ENCODE measurements around the gene NUP50.
A peak's percentile ranks its signal among the peaks of the same experiment; 100 is the strongest.
"Not testable (repeated sequence)": the region's sequence is repeated elsewhere in the genome, so short reads cannot be mapped to it uniquely, and the experiment has no call there.

Gene NUP50

DNA sequence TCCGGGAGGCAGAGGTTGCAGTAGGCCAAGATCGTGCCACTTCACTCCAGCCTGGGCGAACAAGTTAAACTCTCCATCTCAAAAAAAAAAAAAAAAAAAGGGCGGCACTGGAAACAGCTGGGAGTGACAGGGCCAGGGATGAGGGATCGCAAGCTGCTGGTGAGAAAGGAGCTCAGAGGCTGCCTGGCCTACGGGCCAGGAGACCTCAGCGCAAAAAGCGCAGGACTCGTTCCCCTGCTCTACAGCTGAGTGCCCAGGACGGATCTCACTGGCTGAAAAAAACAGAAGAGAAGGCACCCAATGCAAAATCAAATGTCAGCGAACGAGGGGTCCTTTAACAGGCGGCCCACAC lies 650 bp upstream of the NUP50 start:
- DNase-seq: peak; percentile 61

DNA sequence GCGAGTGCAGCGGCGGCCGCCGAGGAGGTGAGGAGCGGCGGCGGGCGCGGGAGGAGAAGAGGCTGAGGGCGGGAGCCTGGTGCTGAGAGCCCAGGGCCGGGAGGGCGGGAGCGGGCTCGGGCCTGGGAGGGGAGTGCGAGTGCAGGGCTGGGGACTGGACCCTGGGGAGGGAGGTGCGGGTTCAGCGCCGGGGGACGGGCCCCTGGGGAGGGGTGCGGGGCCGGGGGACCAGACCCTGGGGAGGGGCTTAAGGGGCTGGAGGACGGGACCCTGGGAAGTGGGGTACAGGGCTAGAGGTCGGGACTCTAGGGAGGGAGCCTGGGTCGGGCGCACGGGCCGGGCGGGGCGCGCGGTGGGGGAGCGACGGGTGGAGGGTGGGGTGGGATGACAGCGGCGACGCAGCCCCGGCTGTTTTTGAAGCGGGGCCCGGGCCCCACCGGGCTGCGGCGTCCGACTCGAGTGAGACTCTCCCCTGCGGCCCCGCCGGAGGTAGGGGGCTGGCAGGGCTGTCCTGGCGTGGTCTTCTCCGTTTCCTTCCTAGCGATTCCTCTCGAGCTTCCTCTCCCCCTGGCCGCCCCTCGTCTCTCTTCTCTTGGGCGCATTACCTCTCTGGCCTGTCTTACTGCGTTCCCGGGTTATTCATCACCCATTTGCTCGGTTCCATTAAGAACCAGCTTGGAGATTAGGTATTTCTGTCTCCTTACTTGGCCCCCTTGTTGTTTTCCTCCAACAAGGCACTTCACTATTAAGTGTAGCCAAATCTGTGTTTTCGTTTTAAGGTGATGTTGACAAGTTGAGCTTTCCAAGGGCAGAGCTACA lies 754 bp downstream of the NUP50 start:
- peak; percentile 61 for DNase-seq

DNA sequence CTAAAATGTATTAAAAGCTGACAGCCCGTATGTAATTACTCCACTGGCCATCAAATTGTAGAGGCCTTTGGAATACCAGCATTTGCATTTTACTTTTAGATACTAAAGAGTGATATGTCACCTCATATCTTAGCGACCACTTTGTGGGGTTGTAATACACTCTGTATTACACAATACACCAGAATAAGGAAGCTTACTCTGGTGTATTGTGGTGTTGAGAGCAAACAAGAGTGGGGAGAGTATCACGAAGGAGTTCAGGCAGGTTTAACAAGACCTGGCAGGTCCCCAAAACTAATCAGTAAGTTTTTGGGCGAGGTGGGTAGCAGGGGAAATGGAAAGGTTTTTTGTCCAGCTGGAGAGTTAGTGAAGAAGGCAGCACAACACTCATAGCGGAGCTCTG lies 3.2 kb downstream of the NUP50 start:
- peak; percentile 77 for DNase-seq

DNA sequence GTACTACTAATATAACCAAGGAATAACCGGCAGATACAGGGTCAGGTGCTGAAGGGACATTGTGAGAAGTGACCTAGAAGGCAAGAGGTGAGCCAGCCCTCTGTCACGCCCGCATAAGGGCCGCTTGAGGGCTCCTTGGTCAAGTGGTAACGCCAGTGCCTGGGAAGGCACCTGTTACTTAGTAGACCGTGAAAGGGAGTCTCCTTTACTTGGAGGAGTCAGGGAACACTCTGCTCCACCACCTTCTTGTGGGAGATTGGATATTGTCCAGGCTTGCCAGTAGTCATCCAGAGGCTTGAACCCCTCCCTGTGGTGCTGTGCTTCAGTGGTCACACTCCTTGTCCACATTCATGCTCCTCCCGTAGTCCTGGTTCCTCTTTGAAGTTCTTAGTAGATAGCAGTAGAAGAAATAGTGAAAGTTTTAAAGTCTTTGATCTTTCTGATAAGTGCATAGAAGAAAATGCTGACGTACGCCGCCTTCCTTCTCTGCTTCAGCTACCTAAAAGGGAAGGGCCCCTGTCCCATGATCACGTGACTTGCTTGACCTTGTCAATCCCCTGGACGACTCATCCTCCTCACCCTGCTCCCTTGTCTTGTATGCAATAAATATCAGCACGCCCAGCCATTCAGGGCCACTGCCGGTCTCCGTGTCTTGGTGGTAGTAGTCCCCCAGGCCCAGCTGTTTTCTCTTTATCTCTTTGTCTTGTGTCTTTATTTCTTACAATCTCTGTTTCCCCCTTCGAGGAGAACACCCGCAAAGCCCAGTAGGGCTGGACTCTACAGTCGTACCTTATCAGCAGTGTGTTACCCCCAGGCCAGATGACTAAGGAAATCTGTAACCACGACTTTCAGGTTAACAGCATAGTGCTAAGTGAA lies 6.1 kb downstream of the NUP50 start:
- DNase-seq: peak; percentile 88

DNA sequence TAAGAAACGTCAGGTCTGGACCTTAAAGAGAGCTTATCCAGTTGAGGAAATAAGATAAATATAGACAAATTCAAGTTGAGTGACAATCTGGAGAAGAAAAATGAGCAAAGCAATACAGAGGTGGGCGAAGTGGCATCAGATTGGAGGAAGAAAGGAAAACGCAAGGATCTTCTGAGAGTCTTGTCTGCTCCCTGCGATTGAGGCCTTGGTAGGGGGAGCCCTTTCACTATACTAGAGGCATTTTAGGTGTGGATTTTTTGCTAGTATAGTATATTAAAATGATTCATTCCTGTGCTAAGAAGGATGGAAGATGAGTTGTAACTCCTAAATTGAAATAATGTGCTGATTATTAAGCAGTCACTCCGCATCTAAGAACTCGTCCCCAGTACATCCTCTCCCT lies 8.1 kb downstream of the NUP50 start:
- DNase-seq: no peak

DNA sequence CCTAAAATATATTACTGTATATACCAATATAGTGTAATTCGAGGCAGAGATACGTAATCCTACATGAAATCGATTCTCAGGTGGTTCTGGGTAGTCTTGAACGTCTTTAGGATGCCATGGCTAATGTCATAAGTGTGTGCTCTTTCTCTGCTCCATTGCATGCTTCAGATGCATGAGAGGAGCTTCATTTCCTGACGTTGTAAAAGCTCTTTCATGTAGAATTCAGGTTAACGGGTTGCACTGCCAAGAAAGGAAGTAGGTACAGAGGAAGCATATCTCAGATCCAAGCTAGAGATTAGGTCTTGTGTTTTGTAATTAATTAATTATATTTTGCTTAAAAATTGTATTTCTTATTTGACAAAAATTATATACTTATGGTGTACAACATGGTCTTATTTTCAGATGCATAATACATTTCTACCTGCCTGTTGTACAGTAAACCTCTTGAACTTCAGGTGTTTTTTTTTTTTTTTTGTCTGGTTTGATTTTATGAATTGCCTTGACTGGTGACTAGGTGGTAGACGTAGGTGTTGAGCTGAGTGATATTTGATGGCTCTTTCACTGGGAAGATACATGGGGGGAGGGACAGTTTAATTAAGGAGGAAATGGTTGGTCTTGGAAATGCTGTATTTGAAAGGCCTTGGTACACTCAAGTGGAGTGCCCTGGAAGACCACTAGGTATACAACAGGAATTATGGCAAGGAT lies 9.3 kb downstream of the NUP50 start:
- peak; percentile 47 for DNase-seq

DNA sequence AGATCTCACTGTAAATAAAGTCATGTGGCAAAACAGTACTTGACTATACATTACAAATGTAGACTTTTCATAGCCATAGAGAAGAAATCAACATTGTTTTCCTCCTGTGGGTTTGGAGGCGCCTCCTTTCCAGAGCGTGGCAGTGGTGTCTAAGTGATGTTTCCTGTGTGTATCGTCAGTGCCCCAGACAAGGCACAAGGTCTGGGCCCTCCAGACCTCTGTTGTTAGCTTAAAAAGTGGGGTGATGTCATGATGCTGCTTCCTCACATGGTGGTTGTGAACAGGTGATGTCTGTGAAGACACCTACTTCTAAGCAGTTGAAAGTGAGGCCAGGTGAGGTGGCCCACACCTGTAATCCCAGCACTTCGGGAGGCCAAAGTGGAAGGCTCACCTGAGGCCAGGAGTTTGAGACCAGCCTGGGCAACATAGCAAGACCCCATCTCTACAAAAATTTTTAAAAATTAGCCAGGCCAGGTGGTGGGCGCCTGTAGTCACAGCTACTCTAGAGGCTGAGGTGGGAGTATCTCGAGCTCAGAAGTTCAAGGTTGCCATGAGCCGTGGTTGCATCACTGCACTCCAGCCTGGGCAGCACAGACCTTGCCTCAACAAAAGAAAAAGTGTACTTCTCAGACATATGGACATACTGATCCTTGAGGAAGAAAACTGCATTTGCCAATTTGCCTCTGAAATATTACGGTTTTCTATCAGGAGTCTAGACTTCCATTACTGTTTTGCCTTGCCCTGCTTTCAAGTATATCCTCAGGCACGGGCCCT lies 15.7 kb downstream of the NUP50 start:
- no peak for DNase-seq

DNA sequence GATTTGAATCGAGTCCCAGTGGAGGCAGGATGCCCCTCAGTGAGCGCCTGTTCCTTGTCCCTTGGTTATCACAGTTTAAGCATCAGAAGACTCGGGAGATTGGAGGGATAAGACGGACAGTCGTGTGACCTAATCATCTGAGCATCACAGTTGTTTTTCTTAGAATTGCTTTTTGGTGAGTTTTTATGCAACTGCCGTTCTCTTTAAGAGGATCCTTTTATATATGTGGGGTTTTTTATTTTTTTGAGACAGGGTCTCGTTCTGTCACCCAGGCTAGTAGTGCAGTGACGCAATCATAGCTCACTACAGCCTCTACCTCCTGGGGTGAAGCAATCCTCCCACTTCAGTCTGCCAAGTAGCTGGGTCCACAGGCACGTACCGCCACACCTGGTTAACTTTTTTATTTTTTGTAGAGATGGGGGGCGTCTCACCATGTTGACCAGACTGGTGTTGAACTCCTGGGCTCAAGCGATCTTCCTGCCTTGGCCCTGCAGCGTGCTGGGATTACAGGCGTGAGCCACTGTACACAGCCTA lies 16.5 kb downstream of the NUP50 start:
- peak; percentile 62 for DNase-seq

DNA sequence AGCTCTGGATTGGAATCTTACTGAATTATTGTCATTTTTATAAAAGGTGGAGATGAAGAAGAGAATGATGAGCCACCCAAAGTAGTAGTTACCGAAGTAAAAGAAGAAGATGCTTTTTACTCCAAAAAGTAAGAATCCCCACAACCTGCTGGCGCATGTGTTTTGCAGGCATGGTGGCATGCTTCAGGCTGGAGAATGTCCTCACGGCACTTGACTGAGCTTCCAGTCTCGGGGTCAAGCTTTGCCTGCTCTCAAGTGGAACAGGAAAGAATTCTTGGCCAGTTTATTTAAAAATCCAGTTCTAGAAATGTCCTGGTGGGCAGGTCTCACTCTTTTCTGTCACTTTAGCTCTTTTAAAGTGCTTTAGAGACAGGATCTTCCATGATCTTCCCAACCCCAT lies 17.5 kb downstream of the NUP50 start:
- DNase-seq: no peak

DNA sequence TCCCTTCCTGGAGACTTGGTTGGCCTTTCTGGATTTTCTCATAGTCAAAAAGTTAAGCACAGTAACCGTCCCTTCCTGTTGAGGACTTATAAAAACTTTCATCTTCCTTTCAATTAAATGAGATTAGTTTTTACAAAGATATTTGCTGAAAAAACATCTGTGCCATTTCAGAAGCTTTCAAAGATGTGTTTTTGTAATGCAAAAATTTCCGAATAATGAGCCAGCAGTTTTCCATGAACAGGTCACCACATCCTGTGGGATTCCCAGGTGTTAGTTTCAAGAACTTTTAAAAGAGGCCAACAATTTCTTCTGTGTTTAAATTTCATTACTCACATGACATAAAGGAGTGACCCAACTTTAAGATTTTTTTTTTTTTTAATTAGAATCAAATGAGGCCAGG lies 18.0 kb downstream of the NUP50 start:
- no peak for DNase-seq

DNA sequence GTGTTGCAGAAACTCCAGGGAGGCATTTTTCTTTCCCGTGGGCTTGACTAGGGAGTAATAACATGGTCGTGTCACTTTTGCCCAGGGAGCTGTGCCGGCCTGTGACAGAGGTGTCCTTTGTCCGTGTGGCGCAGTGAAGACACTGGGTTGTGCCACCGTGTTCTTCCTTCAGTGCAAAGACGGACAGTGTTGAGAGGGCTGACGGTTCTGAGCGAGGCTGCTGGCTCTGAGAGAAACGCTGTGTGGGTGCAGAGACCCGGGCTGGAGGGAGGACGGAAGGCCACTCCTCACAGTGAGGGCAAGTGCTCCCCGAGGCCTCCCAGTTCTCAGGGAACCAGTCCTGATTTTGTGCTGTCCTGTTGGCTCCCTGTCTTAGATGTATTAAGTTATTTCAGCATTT lies 20.2 kb downstream of the NUP50 start:
- no peak for DNase-seq

DNA sequence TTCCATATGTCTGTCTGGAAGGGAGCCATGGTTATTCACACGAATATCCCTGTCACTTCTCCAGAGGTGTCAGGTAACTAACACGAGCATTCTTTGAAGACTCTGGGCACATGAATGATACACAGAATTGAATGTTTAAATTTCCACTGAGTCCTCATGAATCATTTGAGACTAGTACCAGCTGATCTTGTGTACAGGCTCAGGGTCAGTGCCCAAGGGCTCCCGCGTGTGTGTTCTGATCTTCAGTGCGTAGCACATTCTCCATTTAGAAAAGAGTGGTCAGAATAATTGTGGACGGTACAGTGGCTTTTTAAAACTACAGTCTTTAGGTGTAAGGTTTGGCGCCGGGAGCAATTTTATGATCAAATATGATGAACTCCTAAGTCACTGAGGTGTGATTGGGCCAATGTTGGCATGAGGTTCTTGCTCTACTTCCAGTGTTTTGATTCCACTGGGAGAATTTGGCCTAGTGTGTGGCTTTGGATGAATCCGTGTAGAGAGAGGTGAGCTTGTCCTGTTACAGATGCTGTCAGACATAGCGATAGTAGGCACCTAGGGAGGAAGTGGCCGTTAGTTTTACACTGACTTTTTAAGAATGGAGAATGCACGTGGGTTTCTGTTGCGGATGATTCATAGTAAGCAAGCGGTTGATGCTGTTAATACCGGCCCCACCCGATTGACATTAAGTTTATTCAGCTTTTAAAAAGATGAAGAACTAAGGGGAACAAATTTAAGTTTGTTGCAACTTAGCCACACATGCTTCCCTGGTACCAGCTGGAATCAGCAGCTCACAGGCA lies 22.2 kb downstream of the NUP50 start:
- no peak for DNase-seq

DNA sequence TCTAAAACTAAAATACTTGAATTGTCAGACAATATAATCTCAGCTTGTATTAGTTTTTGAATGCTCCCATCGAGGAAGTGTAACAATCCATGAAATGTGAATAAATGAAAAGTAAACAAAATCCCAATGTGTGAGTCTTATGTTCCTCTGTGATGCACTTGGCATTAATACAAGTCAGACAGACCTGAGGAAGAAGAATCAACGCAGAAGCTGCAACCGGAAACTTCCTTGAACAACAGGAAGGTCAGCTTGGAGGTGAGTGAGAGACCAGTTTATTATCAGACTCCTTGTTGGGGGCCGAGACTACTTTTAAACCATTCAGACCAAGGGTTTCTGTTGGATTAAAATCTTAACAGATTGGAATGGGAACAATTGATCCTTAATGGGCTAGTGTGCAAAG lies 24.2 kb downstream of the NUP50 start:
- no peak for DNase-seq

DNA sequence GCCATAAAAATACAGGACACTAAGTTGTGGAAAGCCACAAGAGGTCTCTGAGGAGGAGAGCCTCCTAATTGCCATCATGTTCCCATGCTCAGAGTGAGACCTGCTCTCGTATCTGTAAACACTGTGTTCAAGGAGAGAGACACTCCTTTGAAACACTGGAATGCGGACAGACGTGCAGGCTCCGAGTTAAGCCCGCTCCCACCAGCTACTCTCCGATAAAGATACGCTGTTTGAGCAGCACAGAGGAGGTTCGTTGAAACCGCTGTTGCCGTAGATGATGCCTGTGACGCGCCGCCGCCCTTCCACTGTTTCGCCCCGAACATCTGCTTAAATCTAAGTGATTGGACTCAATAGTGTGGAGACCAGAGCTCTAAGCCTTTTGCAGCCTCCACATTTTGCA lies 25.1 kb downstream of the NUP50 start:
- DNase-seq: no peak

DNA sequence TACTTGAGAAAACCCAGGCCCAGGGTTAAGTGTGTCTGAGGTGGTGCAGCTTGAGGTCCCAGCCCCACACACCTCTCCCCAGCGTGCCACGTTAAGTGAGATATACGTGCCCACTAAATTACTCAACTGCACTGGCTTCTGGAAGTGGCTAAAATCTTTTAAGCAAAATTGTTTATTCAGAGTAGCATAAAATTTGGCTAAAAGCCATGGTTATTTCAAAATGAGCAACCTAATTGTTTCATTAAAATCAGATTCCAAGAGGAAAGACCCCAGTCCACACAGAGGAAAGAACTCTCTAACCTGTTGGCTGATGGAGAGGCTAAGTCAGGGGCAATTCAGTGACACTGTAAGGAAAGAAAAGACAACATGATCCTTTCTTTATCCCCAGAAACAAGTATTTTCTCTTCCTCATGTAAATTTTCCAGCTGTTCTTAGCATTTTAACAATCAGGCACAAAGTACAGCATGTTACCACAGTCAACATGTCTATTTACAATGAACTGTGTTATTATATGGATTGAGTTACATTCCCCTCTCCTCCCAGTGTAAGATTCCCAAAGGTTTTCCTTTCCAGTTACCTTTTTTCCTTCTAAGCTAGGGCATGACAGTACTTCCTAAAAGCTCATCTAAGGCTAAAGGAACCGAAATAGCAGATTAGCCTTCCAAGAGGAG lies 26.6 kb downstream of the NUP50 start:
- DNase-seq: no peak

DNA sequence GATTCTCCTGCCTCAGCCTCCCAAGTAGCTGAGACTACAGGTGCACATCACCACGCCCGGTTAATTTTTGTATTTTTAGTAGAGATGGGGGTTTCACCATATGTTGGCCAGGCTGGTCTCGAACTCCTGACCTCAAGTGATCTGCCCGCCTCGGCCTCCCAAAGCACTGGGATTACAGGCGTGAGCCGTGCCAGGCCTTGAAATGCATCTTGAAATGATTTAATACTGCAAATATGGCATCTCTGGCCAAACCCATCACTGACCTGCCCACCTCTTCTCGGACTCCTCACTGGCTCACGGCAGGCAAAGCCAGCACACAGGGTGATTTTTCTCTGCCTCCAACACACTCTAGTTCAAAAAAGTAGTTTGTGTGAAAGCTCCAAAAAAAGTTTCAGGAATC lies 28.0 kb downstream of the NUP50 start:
- DNase-seq: not testable (repeated sequence)

DNA sequence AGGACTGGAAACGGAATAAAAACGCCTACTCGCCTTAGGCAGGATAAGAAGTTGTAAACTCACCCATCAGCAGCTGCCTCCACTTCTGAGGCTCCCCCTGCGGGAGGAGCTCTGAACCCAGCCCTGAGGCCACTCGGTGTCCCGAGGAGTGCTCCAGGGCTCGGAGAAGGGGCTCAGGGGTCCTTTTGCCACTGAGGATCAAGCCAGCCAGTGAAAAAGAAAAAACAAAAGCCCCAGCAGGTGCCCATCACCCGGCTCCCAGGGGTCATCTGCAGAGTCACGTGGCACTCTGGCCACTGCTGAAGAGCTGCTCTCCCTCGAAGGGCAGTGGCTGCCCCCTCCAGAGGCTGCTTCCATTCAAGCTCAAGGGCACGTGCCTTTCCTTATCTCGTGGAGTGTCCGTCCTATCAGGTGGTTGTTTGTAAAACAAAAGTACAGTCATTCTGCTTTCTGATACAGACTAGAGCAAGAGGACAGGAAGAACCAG lies 29.0 kb downstream of the NUP50 start:
- DNase-seq: no peak

DNA sequence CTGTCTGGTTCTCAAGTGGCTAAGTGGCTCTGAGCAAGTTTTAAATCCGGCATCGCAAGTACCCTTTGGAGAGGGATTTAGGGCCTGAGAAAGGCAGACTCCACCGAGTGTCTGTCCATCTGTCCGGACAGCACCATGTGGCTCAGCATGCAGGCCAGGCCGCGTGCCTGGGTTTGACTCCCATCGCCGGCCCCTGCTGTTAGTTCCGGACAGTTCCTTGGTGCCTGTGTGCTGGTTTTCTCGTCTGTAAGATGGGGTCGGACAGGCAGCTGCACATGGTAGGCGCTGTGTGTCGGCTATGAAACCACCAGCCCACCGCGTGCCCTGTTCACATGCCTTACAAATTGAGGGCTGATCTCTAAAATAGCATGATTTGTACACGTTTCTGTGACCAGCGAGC lies 31.0 kb downstream of the NUP50 start:
- DNase-seq: no peak

DNA sequence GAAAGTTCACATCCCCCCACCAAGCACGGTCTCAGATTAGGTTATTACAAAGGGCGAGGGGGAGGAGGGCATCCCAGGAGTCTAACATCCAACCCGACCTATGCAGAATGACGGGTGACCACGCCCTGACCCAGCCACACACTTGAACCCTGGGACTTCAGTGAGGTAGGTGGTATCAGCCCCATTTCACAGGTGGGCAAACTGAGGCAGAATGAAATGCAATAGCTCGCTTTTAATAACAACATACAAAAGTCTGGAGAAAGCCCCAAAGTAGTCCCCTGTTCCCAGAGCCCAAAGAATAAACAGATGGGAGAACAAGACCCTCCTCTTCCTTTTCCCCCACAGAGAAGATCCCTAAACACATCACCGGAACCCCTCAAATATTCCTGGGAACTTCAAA lies 31.9 kb downstream of the NUP50 start:
- DNase-seq: no peak

DNA sequence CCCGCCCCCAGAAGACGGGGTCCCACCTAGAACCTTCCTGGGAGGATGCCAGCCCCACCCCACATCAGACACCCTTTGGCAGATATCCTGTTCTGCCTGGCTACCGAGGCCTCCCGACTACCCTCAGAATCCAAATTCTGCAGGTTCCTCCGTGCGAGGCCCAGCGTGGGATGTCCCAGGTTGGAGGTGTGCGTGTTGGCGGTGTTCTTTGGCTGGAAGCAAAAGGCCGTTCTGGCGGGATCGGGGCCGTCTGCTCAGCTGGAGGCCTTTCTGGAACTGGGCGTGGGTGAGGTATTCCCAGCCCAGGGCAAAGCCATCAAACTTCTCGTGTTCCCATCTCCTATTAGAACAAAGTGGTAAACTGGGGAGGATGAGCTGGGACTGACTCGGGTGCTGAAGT lies 32.6 kb downstream of the NUP50 start:
- DNase-seq: no peak

Data from hematopoietic multipotent progenitor cell treated with erythropoietin and hydrocortisone succinate and interleukin-3 and kit ligand, for 4 days (in vitro differentiated cells).